Measurements from ENCODE around the gene BSN.
A peak's percentile ranks its signal among the peaks of the same experiment; 100 is the strongest.

Gene BSN

GRCh38 chr3:49701388-49702077 lies 147.3 kb downstream of the BSN start:
- DNase-seq, result no peak

DNA sequence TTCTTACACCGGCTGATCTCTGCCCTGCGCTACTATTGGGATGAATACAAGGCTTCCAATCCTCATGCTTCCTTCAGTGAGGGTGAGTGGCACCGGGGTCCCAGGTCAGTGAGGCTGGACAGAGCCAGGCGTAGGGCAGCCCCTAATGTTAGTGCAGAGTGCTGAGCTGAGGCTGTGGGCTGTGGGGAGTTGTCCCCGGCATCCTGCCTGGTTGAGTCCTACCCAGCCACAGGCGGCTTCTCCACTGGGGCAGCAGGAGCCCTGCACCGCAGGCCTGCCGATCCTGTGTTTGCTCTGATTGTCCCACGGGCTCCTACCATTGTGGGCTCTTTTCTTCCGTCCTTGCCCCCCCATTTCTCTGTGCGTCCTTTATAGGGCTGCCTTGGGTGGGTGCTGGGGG lies 148.4 kb downstream of the BSN start:
- DNase-seq, result no peak

DNA sequence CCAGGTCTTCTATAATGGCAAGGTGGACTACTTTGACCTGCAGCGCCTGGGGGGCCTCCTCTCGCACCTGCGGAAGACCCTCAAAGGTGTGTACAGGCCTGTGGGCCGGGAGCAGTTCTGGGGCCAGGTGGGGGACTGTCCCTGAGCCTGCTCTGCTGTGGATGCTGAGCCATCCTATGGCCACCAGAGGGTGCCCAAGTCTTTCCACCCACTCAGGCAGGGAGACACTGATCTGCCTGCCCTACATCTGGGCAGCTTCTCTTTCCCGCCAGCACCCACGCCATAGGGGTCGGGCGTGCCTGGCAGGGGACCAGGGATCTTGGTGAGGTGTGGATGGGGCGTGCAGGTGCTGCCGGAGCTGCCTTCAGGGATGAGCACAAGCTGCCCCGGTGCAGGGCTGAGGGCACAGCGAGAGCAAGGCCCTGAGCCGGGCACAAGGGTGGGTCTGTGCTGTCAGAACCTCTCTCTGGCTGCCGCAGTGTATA lies 149.2 kb downstream of the BSN start:
- DNase-seq, result no peak

DNA sequence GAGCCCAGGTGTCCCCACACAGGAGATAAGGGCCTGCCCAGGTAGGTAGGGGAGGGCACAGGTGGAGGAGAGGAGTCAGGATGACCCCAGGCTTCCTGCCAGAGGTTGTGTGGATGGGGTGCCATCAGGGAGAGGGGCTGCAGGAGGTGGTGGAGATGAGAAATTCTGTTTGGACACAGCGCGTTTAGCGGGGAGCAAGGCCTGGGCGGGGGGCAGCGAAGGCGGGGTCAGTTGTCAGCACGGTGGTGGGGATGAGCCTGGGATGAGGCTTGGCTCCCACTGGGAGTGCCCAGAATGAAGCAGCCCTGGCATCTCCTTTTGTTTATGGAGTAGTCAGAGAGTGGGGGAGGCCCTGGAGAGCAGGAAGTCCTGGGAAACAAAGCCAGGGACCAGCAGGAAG lies 149.7 kb downstream of the BSN start:
- DNase-seq, result no peak

DNA sequence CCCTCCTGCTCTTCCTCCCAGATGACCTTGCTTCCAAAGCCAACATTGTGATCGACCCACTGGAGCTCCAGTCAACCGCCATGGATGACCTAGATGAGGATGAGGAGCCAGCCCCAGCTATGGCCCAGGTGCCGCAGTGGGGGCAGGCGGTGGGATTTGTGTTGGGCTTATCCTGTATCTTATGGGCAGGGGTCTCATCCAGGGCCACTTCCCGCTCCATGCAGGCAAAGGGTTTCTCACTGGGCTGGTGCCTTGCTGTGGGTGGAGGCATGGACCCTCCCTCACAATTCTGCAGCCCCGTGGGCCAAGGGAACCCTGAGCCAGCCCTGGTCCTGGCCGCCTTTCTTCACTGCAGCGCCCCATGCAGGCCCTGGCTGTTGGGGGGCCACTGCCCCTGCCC lies 150.4 kb downstream of the BSN start:
- no peak for DNase-seq

- no peak for DNase-seq
Observed at GRCh38 chr3:49705390-49705960, 151.2 kb downstream of the BSN start.

DNA sequence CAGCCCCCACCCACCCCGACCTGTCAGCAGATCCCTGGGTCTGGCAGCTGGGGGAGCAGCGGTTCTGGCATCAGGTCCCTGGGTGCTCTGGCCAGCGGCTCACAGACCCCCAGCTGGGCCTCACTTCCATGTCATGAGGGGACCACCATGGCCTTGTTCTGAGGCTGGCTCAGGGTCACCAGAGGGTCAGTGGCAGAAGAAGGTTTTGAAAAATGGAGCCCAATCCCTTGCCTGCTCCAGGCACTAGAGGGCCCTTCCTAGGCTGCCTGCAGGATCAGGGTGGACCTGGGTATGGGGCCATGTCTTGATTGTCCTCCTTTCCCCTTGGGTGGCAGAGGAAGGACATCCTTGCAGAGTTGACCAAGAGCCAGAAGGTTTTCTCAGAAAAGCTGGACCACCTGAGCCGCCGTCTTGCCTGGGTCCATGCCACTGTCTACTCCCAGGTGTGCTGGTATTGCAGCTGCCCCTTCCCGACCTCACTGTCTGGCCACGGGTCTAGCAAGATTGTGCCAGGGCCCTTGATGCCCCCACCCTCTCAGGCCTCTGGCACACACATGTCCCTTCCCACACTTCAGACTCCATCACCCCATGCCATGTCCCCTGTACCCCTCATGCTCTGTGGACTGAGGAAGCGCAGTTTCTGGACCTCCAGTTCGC lies 152.3 kb downstream of the BSN start:
- no peak for DNase-seq

DNA sequence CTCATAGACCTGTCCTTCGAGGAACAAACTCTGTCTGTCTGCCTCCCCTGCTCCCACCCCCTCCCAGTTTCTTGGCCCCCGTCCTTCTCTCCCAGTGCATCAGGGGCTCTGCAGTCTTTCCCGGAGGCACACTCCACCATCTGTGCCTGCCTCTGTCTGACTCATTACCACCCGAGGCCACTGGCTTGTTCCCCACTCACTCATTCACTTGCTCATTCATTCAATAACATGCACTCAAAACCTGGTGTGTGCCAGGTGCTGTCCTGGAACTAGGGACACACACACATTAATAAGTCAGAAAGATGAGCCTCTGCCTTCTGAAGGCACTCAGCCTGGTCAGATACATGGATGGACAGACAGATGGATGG lies 152.8 kb downstream of the BSN start:
- no peak for DNase-seq

DNA sequence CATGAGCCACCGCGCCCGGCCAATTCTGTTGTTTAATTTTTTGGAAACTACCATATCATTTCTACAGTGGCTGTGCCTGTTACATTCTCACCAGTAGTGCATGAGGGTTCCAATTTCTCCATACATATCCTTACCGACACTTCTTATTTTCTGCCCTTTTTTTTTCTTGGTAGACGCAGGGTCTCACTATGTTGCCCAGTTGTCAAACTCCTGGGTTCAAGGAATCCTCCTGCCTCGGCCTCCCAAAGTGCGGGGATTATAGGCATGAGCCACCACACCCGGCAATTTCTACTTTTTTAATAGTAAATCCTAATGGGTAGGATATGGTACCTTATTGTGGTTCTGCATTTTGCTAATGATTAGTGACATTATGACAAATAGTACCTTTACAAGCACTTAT lies 155.6 kb downstream of the BSN start:
- DNase-seq, result no peak

DNA sequence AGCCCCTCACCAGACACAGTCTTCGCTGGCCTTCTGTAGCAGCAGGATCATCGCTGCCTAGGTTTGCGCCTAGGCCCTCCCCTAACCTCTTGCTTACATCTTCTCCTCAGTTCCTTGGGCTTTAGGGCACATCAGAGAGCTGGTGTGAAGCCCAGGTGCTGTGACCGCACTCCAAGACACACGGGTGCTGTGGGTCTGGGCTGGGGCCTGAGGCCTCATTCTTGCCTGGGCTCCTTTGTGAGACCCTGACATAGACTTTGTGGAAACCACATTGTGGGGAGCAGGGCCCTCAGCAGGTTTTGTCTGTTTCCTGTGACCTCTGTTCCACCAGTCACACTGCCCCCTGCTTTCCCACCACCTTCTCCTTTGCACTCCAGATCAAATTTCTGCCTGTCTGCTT lies 157.2 kb downstream of the BSN start:
- peak; percentile 42 for DNase-seq

- no peak for DNase-seq
Observed at GRCh38 chr3:49712166-49712565, 157.9 kb downstream of the BSN start.

DNA sequence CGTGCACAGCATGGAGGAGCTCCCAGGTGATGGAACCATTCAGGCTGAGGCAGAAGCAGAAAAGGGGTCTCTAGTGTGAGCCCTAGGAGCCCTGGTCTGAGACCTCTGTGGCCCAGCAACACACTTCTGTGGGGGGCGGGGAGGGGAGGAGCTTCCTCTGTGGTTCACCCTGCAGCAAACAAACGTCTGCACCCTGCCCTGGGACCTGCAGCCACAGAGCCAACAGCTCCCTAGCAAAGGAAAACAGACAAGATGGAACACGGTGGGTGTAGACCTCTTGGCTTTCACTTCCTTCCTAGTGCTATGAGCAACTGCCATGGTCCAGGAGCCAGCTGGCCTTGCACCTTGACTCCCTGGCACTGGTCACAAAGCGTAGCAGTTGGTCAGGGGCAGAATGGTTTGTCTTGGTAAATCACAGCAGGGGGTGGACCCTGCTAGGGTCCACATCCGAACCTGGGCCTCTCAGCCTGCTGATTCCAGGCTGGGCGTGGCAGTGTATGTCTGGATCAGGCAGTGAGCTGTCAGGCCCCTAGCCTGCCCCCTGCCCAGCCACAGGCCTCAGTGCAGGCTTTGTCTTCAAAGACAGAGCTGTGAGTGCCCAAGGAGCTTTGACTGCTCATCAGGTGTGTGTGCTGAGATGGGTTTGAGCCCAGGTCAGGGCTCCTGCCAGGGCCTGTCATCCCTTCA lies 158.5 kb downstream of the BSN start:
- DNase-seq, result no peak

- no peak for DNase-seq
Observed at GRCh38 chr3:49713336-49714105, 159.2 kb downstream of the BSN start.

DNA sequence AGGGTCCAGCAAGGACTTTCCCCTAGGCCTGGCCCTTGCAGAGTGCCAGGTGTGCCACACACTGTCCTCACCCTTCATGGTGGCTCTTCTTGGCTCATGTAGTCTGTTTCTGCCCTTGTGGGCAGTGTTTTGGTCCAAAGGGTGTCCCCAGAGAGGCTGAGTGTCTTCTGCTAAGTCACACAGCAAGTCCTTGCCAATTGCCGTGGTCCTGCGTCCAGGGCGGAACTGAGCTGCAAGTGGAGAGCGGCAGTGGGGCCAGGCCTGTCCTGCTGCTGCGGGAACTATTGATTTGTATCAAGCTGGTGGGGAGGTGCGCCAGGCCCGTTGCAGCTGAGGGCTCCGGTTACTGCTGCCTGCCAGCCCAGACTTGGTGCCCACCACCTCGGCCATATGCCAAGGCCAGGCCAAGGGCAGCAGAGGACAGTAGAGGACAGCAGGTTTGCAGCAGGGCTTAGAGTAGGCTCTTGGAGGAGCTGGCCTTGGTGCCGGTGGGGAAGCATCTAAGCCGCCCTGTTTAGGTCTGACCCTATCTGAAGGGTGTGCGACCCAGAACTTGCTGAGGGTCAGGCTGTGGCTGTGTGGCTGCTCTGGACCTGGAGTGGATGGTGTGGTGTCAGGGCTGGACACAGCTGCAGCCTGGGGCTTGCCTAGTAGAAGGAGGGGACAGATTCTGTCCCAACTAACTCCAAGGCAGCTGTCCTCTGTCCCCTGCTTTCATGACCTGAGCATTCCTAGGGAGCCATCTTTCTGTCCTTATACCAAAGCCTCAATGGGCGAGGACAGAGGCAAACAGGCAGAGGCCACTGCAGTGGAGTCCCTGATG lies 160.7 kb downstream of the BSN start:
- no peak for DNase-seq

- no peak for DNase-seq
Observed at GRCh38 chr3:49715611-49716121, 161.4 kb downstream of the BSN start.

DNA sequence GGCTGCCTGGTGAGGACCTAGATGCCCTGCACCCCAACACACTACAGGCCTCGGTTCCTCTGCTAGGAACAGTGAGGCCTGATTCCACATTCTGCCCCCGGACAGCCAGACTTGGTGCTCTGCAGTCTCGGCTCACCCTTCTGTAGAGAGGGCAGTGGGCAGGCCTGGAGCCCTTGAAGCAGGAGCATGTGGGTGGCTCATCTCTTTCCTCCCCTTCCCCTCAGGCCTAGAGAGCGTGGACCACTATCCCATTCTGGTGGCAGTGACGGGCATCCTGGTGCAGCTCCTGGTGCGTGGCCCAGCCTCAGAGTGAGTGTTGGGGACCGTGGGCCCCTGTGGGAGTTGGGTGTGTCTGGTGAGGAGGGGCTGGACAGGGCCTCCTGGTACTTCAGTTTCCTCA lies 161.9 kb downstream of the BSN start:
- no peak for DNase-seq

DNA sequence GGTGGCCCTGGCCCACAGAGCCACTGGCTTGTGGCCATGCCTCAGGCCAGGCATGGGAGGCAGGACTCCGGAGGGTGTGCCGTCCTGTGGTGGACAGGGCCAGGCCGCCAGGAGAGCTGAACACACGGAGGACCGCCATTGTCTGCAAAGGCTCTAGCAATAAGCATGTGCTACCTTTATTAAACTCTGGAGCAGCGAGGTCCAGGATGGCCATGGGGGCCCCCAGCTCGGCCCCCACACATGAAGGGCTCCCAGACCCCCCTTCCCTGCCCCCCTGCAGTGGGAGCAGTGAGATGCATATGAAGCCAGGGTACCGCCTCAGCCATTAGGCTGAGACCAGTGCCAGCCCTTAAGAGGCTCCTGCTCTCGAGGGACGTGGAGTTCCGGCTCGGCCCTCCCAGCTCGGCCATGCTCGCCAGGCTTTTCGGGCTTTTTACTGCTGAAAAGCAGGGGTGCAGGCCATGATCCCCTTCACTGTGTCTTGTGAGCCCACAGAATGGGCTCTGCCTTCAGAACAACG lies 162.5 kb downstream of the BSN start:
- no peak for DNase-seq

DNA sequence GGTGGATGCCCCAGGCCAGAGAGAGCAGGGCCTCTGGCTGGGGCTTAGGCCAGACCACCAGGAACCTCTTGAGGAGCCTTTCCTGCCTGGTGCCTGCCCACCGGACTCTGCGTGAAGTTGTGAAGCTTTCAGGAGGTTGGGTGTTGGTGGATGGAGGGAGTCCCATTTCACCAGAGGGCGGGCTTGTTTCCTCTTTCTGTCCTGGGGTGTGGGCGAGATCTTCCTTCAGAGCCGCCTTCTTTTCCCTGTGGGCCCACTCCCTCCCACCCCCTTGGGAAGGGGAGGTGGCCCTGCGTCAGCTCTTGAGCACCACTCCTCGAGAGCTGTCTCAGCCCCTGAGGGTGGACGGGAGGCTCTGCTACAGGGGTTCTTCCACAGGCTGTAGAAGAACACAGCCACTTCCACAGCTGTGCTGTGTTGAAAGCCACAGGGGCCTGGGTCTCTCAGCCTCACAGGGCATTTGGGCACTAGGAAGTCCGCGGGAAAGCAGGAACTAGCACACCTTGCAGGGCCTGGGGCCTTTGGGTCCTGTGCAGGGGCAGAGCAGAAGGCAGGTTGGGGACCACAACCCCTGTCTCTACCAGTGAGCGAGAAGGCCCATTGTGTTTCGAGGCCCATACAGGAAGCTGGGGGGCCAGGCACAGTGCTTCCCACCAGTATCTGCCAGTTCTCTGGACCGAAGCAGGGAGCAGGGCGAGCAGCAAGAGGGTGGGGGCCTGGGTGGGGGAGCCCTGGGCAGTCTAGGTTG lies 163.1 kb downstream of the BSN start:
- no peak for DNase-seq

- no peak for DNase-seq
Observed at GRCh38 chr3:49717959-49718857, 163.9 kb downstream of the BSN start.

DNA sequence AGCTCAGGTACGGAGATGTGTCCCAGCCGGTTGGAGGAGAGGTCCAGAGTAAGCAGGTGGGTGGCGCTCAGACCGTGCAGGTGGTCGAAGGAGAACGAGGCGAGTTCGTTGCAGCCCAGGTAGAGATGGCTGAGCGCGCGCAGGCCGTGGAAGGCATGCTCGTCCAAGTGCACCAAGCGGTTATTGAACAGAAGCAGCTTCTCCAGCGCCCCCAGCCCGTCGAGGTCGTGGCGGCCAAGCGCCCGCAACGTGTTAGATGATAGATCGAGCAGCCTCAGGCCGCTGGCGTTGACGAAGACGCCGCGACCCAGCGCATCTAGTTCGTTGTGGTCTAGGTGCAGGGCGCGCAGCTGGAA lies 164.6 kb downstream of the BSN start:
- no peak for DNase-seq

Data from KG1 (cell line).